IMR-90 (cell line): ENCODE data around the gene C1R. TPM values are rescaled to one million over a fixed set of nuclear protein-coding genes. Genes with fewer than 3 reads are reported as not detected.

Experiments used
- ATAC-seq: fragments of 200-7000 bp; cut with Tn5 transposase; 2 replicates; pipeline ENCODE4 v1.9.1; 2020; ENCODE audit warnings: low read depth, mild to moderate bottlenecking, moderate library complexity
- BruUV-seq: library from RNA; stranded (reverse); fragments of 400-500 nt; replicated peaks from 2 replicates; lab custom pipeline; 2021; lab: Mats Ljungman, UMichigan
- CTCF ChIA-PET: fragments of 300-600 bp; formaldehyde crosslinking; extraction: SDS; loops from one replicate; lab custom pipeline; 2021; ENCODE audit warnings: antibody characterized with exemption; lab: Yijun Ruan, JAX
- POLR2A ChIA-PET: fragments of 300-600 bp; sonication (Branson Sonifier 250); formaldehyde crosslinking; loops from one replicate; lab custom pipeline; 2022; ENCODE audit warnings: antibody characterized with exemption; ENCODE audit not compliant: unreplicated experiment; lab: Charles Lee
- DNase-seq: peaks from one replicate; pipeline ENCODE4 v3.0.0; 2013
- H2AFZ ChIP-seq: replicated peaks from 2 replicates; pipeline ENCODE3; 2013; ENCODE audit warnings: low read length, mild to moderate bottlenecking; ENCODE audit not compliant: poor library complexity
- H2AK5ac ChIP-seq: 2 replicates; pipeline ENCODE4 v1.6.1; 2013; ENCODE audit warnings: low read depth, low read length, inconsistent platforms
- H2AK9ac ChIP-seq: replicated peaks from 2 replicates; pipeline ENCODE3; 2013; ENCODE audit warnings: mild to moderate bottlenecking, low read depth, low read length, moderate library complexity; ENCODE audit not compliant: poor library complexity
- H2BK120ac ChIP-seq: 2 replicates; pipeline ENCODE4 v1.6.1; 2013; ENCODE audit warnings: low read depth, low read length, inconsistent platforms
- H2BK15ac ChIP-seq: 3 replicates; pipeline ENCODE4 v1.6.1; 2013; ENCODE audit warnings: low read depth, low read length, inconsistent platforms
- H2BK20ac ChIP-seq: 2 replicates; pipeline ENCODE4 v1.6.1; 2013; ENCODE audit warnings: low read depth, mild to moderate bottlenecking, inconsistent platforms, low read length, moderate library complexity
- H2BK5ac ChIP-seq: 2 replicates; pipeline ENCODE4 v1.6.1; 2013; ENCODE audit warnings: mild to moderate bottlenecking, low read depth, low read length, inconsistent platforms; ENCODE audit not compliant: poor library complexity, severe bottlenecking
- H3K14ac ChIP-seq: replicated peaks from 2 replicates; pipeline ENCODE4 v1.6.1; 2013; ENCODE audit warnings: low read depth, low read length, inconsistent platforms
- H3K18ac ChIP-seq: 2 replicates; pipeline ENCODE4 v1.6.1; 2013; ENCODE audit warnings: low read depth, low read length, control low read depth
- H3K23ac ChIP-seq: 2 replicates; pipeline ENCODE4 v1.6.1; 2013; ENCODE audit warnings: low read depth, low read length, inconsistent platforms
- H3K27ac ChIP-seq: 2 replicates; pipeline ENCODE4 v1.5.1; 2013; ENCODE audit warnings: mild to moderate bottlenecking, control low read depth, low read length; ENCODE audit not compliant: insufficient read depth
- H3K27me3 ChIP-seq: 2 replicates; pipeline ENCODE4 v1.6.1; 2013; ENCODE audit warnings: low read length; ENCODE audit not compliant: control insufficient read depth, insufficient read depth
- H3K36me3 ChIP-seq: 2 replicates; pipeline ENCODE4 v1.6.1; 2013; ENCODE audit warnings: low read length, mixed read lengths; ENCODE audit not compliant: control insufficient read depth, insufficient read depth
- H3K4ac ChIP-seq: 2 replicates; pipeline ENCODE4 v1.6.1; 2013; ENCODE audit warnings: low read depth, low read length, inconsistent platforms
- H3K4me1 ChIP-seq: 2 replicates; pipeline ENCODE4 v1.6.1; 2013; ENCODE audit warnings: low read length, mixed read lengths; ENCODE audit not compliant: control insufficient read depth, insufficient read depth
- H3K4me2 ChIP-seq: 2 replicates; pipeline ENCODE4 v1.6.1; 2013; ENCODE audit warnings: low read depth, mild to moderate bottlenecking, control low read depth, low read length, moderate library complexity
- H3K4me3 ChIP-seq: 2 replicates; pipeline ENCODE4 v1.5.1; 2013; ENCODE audit warnings: low read depth, mild to moderate bottlenecking, control low read depth, low read length, moderate library complexity; ENCODE audit not compliant: insufficient read depth
- H3K56ac ChIP-seq: 2 replicates; pipeline ENCODE4 v1.6.1; 2013; ENCODE audit warnings: low read length, inconsistent platforms; ENCODE audit not compliant: insufficient read depth; ENCODE audit errors: extremely low read depth
- H3K79me1 ChIP-seq, 2 experiments: 2 replicates each; pipeline ENCODE4 v1.6.1; 2013; ENCODE audit warnings: low read length in 2 of 2, inconsistent platforms in 1 of 2, low read depth in 1 of 2
- H3K9ac ChIP-seq: 2 replicates; pipeline ENCODE4 v1.6.1; 2013; ENCODE audit warnings: low read depth, low read length, control low read depth
- H3K9me1 ChIP-seq: 2 replicates; pipeline ENCODE4 v1.6.1; 2013; ENCODE audit warnings: low read length, inconsistent platforms; ENCODE audit not compliant: insufficient read depth
- H3K9me3 ChIP-seq: 2 replicates; pipeline ENCODE4 v1.6.1; 2013; ENCODE audit warnings: low read length; ENCODE audit not compliant: control insufficient read depth, insufficient read depth
- H4K20me1 ChIP-seq: 2 replicates; pipeline ENCODE4 v1.6.1; 2013; ENCODE audit warnings: low read length, inconsistent platforms; ENCODE audit not compliant: insufficient read depth
- H4K5ac ChIP-seq: 2 replicates; pipeline ENCODE4 v1.6.1; 2013; ENCODE audit warnings: mild to moderate bottlenecking, low read depth, low read length, control low read depth
- H4K8ac ChIP-seq, 2 experiments: 2 replicates each; pipeline ENCODE4 v1.6.1; 2013; ENCODE audit warnings: low read depth in 2 of 2, low read length in 2 of 2, control low read depth in 1 of 2, inconsistent platforms in 1 of 2
- H4K91ac ChIP-seq: 2 replicates; pipeline ENCODE4 v1.6.1; 2013; ENCODE audit warnings: low read depth, low read length, inconsistent platforms; ENCODE audit not compliant: insufficient read depth
- CEBPB ChIP-seq: IDR thresholded peaks from 2 replicates; pipeline ENCODE4 v1.6.1; 2012; ENCODE audit warnings: low read depth, low read length, improper control_type of control experiment
- MAFK ChIP-seq: IDR thresholded peaks from 2 replicates; pipeline ENCODE4 v1.6.1; 2012; ENCODE audit warnings: low read depth, low read length, improper control_type of control experiment
- MAZ ChIP-seq: IDR thresholded peaks from 2 replicates; pipeline ENCODE4 v1.6.1; 2012; ENCODE audit warnings: low read depth, mild to moderate bottlenecking, low read length, improper control_type of control experiment, moderate library complexity, borderline replicate concordance
- RFX5 ChIP-seq: IDR thresholded peaks from 2 replicates; pipeline ENCODE4 v1.8.0; 2012; ENCODE audit warnings: low read depth, mild to moderate bottlenecking, low read length, moderate library complexity
- SMC3 ChIP-seq: fragments of 150-350 bp; IDR thresholded peaks from 2 replicates; pipeline ENCODE4 v1.6.1; 2016; ENCODE audit warnings: low read depth, mild to moderate bottlenecking, antibody characterized with exemption, low read length, moderate library complexity
- WGBS, 2 experiments: methylation state at CpG; one replicate each; pipeline versions ENCODE4 v1.1.5 to v1.1.7; 2013; ENCODE audit warnings: missing lambda C conversion rate in 2 of 2; ENCODE audit not compliant: insufficient read length in 1 of 2; ENCODE audit errors: extremely low coverage in 2 of 2; 5-methylcytosine and 5-hydroxymethylcytosine counted together
- dilution Hi-C: fragments of 300-500 bp; cut with HindIII; formaldehyde crosslinking; loops from one replicate; pipeline ENCODE4 v1.14.3; 2018; ENCODE audit warnings: low sequenced_read_pairs; ENCODE audit not compliant: unreplicated experiment
- in situ Hi-C: fragments of 300-500 bp; cut with MboI; formaldehyde crosslinking; loops from 3 replicates; pipeline ENCODE4 v1.14.3; 2019; ENCODE audit warnings: low sequenced_read_pairs, inconsistent platforms, mixed read lengths
- intact Hi-C: fragments of 100-400 bp; cut with micrococcal nuclease; formaldehyde crosslinking; loops from 2 replicates; pipeline ENCODE4 v1.10.0; 2022
- polyA plus RNA-seq, 3 experiments: library from polyadenylated mRNA; depleted of rRNA; stranded (reverse); fragments of >200 nt; gene quantifications; 2 replicates each; pipeline ENCODE4 v1.2.3, GENCODE V29; 2012; ENCODE audit warnings: low replicate concordance in 1 of 3
- total RNA-seq: library from RNA; depleted of rRNA; stranded (reverse); fragments of >200 nt; gene quantifications from 2 replicates; pipeline ENCODE4 v1.2.3, GENCODE V29; 2012
- TF ChIP-seq, protein P1 (sequence below): conservative IDR thresholded peaks from 2 replicates; pipeline ENCODE4 v1.5.1; 2012; ENCODE audit warnings: mild to moderate bottlenecking, low read depth, low read length, improper control_type of control experiment

C1R gene
- total and polyA plus RNA-seq, 2 of the 4 experiments (the other 2 are of a cell fraction) = 38.4 to 165 TPM

GRCh38 chr12:7091660-7092228 is 501 bp downstream of the C1R start:
- peak overlapping the region; percentile 92 for H3K4me2 ChIP-seq
- peaks cover 13 to 28% of the 10 kb centered on the region in 2 experiments; a peak in 3 of 4 replicates for H3K79me1 ChIP-seq
- CTCF ChIA-PET = interaction anchor here (1.1 kb wide), 1 partner anchor 22 kb away, joined by 3 read pairs; no protein-coding TSS in a partner anchor
- no peaks in the 10 kb centered on the region for H3K9me3 ChIP-seq
- peak overlapping the region; percentile 92 for H3K9ac ChIP-seq
- in situ Hi-C loops (no loop called here), intact Hi-C loops (loop anchor here (1.0 kb wide), 5 partner anchors 12 to 147 kb away; partner anchors contain the start of genes C12orf57, C1S and LPCAT3), dilution Hi-C loops (no loop called here)
- H4K8ac ChIP-seq = peak overlapping the region; percentile 77 to 98; a peak in 3 of 4 replicates
- H3K27me3 ChIP-seq = no peaks in the 10 kb centered on the region
- peak overlapping the region; percentile 94 for H4K5ac ChIP-seq
- H3K18ac ChIP-seq = peak overlapping the region; percentile 96
- peak overlapping the region; percentile 77 for H2BK20ac ChIP-seq
- peaks cover 18% of the 10 kb centered on the region for H3K9me1 ChIP-seq
- TF ChIP-seq CEBPB (no peak), MAFK (no peak), RFX5 (no peak), SMC3 (no peak), MAZ (no peak)
- TF ChIP-seq, protein P1, sequence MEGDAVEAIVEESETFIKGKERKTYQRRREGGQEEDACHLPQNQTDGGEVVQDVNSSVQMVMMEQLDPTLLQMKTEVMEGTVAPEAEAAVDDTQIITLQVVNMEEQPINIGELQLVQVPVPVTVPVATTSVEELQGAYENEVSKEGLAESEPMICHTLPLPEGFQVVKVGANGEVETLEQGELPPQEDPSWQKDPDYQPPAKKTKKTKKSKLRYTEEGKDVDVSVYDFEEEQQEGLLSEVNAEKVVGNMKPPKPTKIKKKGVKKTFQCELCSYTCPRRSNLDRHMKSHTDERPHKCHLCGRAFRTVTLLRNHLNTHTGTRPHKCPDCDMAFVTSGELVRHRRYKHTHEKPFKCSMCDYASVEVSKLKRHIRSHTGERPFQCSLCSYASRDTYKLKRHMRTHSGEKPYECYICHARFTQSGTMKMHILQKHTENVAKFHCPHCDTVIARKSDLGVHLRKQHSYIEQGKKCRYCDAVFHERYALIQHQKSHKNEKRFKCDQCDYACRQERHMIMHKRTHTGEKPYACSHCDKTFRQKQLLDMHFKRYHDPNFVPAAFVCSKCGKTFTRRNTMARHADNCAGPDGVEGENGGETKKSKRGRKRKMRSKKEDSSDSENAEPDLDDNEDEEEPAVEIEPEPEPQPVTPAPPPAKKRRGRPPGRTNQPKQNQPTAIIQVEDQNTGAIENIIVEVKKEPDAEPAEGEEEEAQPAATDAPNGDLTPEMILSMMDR = no peak
- peaks cover 26% of the 10 kb centered on the region for H3K4me1 ChIP-seq
- H3K27ac ChIP-seq = peak overlapping the region; percentile 84
- no TSS peak for BruUV-seq
- peak overlapping the region; percentile 92 for H2AFZ ChIP-seq
- no peaks in the 10 kb centered on the region for H4K20me1 ChIP-seq
- H3K14ac ChIP-seq = peak overlapping the region; percentile 99
- H2AK9ac ChIP-seq = peak overlapping the region; percentile 91
- H4K91ac ChIP-seq = peak overlapping the region; percentile 99
- WGBS, 2 experiments = no CpG with 5 or more reads among the region's 10 CpGs
- peak overlapping the region; percentile 100 for H3K23ac ChIP-seq
- POLR2A ChIA-PET = no interaction called here
- H2BK120ac ChIP-seq = peak overlapping the region; percentile 97
- peak overlapping the region; percentile 91 for H2AK5ac ChIP-seq
- ATAC-seq = peak; percentile 24
- peak overlapping the region; percentile 99 for H3K4ac ChIP-seq
- peak overlapping the region; percentile 79 for H3K56ac ChIP-seq
- DNase-seq = no peak
- peak overlapping the region; percentile 55 for H3K4me3 ChIP-seq
- peak overlapping the region; percentile 89; the same call in 2 of the 3 replicates for H2BK15ac ChIP-seq
- peak overlapping the region; percentile 79 for H2BK5ac ChIP-seq
- H3K36me3 ChIP-seq = peaks cover 35% of the 10 kb centered on the region
